Smooth muscle cell of the brain vasculature (primary cell): Measurements from ENCODE around the gene ZBTB7C.
"Not testable (repeated sequence)": the region's sequence is repeated elsewhere in the genome, so short reads cannot be mapped to it uniquely, and the experiment has no call there.

Experiments used
- DNase-seq: peaks from one replicate; pipeline ENCODE4 v3.0.0-alpha.2; 2012; ENCODE audit warnings: low read depth, low spot score

ZBTB7C gene

DNA sequence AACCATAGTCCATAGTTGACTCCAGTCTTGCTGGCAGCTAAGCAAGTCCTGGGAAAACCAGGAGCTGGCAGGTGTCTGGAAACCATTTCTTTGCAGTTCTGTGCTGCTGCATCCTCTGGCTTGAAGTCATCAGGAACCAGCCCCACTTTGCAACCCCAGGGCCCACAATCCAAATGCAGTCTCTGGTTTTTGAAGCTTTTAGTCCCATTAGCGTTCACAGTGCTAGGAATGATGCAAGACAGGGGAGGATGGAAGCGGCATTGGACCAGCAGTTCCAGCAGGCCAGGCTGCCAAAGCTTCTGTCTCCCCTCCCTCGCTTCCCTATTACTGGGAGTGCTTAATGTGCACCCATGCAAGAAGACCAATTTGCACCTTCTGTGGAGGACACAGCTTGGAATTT, 106.4 kb downstream of the ZBTB7C start:
- no peak for DNase-seq

DNA sequence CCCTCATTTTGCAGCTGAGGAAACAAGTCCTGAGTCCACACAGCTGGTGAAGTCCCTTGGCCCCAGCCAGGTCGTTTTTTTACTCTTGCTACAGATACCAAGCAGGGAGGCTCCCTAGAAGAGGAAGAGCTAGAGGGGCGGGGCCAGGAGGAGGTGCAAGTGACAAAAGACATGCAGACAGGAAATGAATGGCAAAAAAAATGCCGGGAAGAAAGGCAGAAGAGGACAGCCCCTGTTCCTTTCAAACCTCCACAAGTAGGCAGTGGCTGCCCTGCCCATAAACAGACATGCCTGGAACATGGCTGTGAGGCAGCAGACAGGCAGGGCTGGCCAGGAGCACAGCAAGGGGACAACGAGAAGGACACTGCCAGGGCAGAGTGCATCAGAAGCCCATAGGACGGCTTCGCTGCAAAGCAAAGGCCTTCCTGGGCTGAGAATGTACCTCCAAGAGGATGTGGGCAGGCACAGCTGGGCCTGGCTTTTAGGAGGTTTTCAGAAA, 108.7 kb downstream of the ZBTB7C start:
- no peak for DNase-seq

- no peak for DNase-seq
These were observed 112.0 kb downstream of the ZBTB7C start for GRCh38 chr18:48297139-48297538.

GRCh38 chr18:48296581-48296980, 112.6 kb downstream of the ZBTB7C start:
- no peak for DNase-seq

GRCh38 chr18:48295586-48296311, 113.4 kb downstream of the ZBTB7C start:
- no peak for DNase-seq

GRCh38 chr18:48294899-48295585, 114.1 kb downstream of the ZBTB7C start:
- DNase-seq = no peak

- no peak for DNase-seq
These were observed 115.0 kb downstream of the ZBTB7C start for GRCh38 chr18:48293954-48294898.

GRCh38 chr18:48292782-48293424, 116.3 kb downstream of the ZBTB7C start:
- DNase-seq = no peak

- DNase-seq = no peak
These were observed 117.0 kb downstream of the ZBTB7C start for GRCh38 chr18:48292229-48292628.

- no peak for DNase-seq
These were observed 118.8 kb downstream of the ZBTB7C start for GRCh38 chr18:48290162-48290926.

DNA sequence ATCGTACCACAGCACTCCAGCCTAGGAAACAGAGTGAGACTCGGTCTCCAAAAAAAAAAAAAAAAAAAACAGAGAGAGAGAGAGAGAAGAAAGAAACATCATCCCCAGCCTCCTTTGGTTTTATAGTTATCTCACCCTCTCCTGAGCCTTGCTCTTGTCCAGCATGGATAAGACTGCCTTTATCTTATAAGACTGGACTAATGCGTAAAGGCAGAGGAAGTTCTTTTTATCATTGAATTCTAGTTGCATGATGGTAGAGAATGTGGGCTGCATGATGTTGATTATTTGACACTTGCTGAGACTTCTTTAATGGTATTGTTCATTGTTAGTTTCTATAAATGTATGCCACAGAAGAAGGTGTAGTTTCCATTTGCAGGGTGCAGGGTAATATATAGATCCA, 124.4 kb downstream of the ZBTB7C start:
- no peak for DNase-seq

- not testable (repeated sequence) for DNase-seq
These were observed 125.2 kb downstream of the ZBTB7C start for GRCh38 chr18:48284011-48284410.

DNA sequence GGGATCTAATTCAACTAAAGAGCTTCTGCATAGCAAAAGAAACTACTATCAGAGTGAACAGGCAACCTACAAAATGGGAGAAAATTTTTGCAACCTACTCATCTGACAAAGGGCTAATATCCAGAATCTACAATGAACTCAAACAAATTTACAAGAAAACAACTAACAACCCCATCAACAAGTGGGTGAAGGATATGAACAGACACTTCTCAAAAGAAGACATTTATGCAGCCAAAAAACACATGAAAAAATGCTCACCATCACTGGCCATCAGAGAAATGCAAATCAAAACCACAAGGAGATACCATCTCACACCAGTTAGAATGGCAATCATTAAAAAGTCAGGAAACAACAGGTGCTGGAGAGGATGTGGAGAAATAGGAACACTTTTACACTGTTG, 127.7 kb downstream of the ZBTB7C start:
- DNase-seq = not testable (repeated sequence)

GRCh38 chr18:48279312-48279711, 129.9 kb downstream of the ZBTB7C start:
- no peak for DNase-seq

- no peak for DNase-seq
These were observed 131.1 kb downstream of the ZBTB7C start for GRCh38 chr18:48278081-48278480.

DNA sequence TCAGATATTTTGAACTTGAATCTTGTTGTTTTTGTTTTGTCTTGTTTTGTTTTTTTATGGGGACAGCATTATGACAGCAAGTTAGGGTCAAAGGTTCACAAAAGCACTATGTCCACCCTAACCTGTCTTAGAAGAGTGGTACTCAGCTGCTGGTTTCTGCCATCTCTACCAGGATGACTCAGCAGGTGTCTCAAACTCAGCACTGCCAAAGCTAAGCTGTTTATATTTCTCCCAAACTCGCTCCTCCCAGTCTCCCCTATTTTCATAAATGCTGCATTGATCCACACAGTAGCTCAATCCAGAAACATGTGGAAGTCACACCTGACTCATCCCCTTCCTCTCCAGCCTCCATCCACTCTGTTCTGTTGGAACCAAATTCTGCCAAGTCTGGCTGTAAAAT, 134.9 kb downstream of the ZBTB7C start:
- DNase-seq = no peak

GRCh38 chr18:48270929-48271328, 138.3 kb downstream of the ZBTB7C start:
- DNase-seq = no peak

GRCh38 chr18:48265328-48265727, 143.9 kb downstream of the ZBTB7C start:
- no peak for DNase-seq

- no peak for DNase-seq
These were observed 145.0 kb downstream of the ZBTB7C start for GRCh38 chr18:48263914-48264902.
